Stimulated activated CD8-positive, alpha-beta memory T cell treated with anti-CD3 and anti-CD28 coated beads, Interleukin-4, amount 100 ng/mL, for 1 hour (primary cell): ENCODE measurements around the gene SNX25.
"Not testable (repeated sequence)": the region's sequence is repeated elsewhere in the genome, so short reads cannot be mapped to it uniquely, and the experiment has no call there.

ENCODE experiments used
- DNase-seq, 2 donors: peaks; one replicate each; pipeline ENCODE4 v3.0.0-alpha.2; 2020; ENCODE audit warnings: low read depth in 2 of 2, low spot score in 1 of 2

SNX25 gene

DNA sequence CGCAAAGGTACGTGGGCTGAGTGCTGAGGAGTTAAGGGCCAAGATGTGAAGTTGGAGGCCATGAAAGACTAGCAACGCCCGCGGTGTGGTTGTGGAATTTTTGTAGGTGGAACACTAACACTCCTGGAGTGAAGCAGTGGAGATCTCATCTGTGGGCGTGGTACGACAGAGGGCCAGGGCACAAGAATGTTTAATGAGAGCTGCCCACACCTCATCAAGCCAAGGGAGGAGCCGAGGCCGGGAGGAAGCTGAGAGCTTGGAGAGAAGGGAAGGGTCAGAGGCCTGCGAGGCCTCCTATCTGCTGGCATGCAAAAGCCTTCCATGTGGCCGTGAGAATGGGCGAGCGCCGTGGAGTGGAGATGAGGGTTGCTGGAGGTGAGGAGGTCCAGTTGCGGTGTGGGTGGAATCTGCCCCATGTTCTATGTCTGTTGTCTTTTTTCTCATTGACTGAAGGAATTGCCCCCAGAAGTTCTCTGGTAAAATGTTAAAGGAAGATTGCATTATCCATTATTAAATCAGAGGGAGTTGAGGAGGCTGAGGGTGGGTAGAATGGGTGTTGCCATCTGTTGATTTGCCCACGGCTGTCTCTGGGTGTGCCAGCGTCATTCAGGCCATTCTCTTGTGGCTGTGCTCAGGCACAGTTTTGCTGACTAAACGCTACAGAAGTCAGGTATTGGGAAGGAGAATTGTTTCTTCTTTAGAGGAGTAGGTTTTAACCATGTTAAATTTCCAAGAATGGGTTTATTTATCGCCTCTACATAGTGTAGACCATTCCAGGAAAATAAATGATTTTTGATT, 19.8 kb downstream of the SNX25 start:
- DNase-seq = no peak

DNA sequence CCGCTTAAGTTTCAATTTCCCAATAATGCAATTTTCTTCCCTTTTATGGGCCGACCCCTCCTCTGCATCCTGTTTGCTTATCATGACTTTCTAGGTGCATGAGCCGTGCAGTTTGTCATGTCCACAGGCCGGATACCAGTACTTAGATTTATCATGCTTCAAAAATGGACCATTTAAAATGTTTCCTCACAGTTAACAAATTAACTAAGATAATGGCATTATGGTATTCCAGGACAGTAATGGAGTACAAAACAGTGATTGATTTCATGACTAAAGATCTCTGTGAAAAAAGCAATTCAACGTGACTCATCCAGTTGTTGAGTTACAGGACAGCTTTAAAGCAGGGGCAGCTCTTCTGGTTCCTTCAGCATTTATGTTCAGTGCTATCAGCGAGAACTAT, 23.0 kb downstream of the SNX25 start:
- DNase-seq = no peak

DNA sequence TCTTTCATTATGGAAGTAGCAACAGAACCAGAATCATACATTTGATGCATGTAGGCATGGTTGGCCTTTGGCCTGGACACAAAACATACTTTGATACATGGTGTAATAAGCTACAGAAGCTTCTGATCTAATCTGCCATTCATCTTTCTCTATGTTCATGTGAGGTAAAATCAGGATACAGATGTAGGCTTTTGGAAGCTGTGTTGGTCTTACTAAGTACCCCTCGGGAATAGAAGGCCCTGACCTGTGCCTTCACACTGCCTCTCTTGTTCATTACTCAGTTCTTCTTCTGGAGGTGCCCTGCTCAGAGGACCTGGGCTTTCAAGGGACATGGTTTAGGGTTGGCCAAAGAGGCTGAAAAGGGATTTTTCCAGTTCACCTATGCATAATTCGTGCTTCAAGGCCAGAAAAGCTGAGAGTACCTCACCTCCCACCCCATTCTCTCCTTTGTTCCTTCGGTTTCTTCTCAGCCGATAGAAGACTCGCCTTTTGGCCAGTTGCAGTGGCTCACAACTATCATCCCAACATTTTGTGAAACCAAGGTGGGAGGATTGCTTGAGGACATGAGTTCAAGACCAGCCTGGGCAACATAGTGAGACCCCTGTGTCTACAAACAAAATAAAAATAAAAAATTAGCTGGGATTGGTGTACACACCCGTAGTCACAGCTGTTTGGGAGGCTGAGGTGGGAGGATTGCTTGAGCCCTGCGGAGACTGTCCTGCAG, 25.9 kb downstream of the SNX25 start:
- no peak for DNase-seq

DNA sequence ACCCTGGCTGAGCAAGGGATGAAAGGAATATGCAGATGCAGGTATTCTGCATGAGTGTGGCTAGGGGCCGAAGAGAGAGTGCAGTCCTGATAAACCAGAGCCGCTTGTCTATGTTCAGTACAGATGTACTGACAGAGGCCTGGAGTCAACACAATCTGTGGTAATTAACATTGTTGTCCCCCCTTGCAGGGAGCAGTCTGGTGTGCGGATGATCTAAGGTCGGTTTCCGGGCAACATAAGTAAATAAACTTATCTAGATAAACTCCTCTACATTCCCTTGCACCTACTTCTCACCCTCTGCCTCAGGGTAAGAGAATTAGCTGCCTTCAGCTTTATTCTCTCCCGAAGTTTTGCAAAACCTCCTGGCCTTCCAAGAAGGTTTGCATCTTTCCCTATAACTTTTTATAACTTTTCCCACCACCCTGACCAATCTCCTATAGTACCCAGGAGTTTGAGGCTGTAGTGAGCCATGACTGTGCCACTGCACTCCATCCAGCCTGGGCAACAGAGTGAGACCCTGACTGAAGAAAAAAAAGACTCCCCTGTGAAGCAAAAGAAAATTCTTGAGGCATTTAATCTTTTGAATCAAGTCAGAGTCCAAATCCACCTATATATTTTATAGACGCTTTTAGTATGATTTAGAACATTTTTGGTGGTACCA, 26.6 kb downstream of the SNX25 start:
- DNase-seq = no peak

DNA sequence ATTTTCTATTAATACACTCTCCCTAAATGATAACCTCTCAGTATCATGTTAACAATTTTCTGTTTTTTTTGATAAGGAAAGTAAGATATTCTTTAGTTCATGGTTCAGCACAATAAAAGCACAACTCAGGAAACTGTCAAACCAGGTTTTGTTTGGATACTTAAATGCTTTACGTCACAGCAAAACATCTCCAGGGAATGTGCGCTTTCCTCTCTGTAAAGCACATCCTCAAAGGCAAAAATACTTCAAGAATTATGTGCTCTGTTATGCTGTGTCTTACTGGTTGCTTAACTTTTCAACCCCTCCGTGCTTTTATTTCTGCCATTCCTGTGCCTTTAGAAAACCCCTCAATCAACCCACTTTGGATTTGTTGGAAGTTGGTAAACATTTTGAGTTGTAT, 27.8 kb downstream of the SNX25 start:
- DNase-seq = no peak

DNA sequence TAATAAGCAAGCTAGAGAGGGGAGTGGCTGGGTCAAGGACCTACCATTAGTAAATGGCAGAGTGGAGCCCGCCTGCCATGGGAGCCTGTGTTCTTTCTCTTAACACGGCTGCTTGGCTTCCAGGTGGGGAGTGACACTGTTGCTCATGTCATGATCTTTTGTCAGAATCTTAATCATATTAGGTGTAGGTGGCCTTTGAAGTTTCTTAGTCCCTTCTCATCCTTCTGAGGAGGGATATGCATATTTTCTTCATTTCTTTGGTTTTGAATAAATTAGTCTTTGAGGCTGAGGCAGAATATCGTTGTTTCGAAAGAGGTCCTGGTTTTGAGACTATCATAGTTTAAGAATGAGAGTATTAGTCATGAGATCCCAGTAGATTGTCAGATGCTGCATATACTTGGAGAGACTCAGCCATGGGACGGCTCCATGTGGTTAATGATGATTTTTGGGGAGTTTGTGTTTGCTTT, 28.9 kb downstream of the SNX25 start:
- DNase-seq = no peak

DNA sequence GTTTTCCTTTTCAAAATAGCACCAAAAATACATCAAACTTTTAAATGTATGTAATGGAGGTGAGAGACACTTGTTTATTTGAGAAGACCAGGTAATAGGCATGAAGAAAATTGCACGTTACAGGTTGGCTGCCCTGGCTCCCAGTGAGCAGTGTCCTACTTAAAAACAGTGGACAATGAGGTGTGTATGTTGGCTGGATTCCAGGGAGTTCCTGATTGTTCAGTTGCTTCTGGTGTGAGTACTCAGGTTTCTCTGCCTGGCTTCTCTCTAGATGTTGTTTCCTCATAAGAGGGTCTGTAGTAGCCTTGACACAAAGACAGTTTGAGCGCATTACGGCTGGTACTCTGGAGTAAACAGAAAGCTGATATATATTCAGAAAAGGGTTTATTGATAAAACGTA, 29.4 kb downstream of the SNX25 start:
- no peak for DNase-seq

DNA sequence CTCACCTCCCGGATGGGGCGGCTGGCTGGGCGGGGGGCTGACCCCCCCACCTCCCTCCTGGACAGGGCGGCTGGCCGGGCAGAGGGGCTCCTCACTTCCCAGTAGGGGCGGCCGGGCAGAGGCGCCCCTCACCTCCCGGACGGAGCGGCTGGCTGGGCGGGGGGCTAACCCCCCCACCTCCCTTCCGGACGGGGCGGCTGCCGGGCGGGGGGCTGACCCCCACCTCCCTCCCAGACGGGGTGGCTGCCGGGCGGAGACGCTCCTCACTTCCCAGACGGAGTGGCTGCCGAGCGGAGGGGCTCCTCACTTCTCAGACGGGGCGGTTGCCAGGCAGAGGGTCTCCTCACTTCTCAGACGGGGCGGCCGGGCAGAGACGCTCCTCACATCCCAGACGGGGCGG, 31.1 kb downstream of the SNX25 start:
- DNase-seq = not testable (repeated sequence)

DNA sequence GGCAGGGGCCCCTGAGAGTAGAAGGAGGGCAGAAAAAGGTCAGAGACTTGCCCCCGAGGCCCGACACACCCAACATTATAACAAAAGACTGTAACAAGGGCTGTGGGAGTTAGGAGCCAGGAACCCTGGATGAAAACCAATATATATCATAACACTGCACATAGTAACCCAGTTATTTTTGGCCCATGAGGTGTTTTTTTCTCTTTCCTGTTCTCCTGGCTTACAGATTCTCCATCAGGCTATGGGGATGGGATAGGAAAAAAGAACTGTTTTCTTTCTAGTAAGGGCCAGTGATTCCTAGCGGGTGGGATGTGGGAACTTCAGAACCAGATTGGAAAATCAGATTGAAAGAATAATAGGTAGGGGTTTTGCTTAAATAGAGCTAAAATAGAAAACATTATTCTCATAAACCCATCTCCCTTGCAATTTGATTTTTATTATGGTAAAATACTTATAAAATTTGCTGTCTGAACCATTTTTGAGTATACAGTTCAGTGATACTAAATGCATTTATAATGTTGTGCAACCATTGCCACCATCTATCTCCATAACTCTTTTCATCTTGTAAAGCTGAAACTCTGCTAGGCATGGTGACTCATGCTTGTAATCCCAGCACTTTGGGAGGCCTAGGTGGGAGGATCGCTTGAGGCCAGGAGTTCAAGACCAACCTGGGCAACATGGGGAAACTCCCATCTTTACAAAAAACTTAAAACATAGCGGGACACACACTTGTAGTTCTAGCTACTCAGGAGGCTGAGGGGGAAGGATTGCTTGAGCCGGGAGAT, 33.5 kb downstream of the SNX25 start:
- no peak for DNase-seq

DNA sequence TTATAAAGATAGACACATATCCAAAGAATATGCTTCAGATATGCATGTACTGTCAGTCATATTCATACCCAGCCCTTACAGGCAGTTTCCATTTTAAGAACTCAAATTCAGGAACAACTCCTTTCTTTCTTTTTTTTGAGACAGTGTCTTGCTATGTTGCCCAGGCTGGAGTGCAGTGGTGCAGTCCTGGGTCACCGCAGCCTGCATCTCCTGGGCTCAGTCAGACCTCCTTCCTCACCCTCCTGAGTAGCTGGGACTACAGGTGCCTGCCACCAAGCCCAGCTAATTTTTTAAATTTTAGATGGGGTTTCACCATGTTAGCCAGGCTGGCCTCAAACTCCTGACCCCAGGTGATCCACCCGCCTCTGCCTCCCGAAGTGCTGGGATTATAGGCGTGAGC, 34.5 kb downstream of the SNX25 start:
- DNase-seq = no peak

DNA sequence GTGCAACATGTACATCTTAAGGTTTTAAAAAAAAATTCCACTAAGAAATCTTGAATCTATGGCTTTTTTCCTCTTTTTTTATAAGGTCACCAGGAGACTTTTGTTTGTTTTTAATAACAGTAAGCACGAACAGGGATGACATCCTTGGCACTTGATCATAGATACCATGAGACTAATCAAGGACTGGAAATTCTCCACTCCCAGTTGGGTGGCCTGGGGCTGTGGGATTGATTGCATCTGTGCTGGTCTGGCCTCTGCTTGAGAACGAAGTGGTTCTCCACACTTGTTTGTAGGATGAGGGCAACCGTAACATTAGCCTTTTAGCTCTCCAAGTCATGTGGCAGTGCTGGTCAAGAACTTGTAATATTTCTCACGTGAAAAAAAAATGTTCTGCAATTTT, 35.4 kb downstream of the SNX25 start:
- DNase-seq = no peak

DNA sequence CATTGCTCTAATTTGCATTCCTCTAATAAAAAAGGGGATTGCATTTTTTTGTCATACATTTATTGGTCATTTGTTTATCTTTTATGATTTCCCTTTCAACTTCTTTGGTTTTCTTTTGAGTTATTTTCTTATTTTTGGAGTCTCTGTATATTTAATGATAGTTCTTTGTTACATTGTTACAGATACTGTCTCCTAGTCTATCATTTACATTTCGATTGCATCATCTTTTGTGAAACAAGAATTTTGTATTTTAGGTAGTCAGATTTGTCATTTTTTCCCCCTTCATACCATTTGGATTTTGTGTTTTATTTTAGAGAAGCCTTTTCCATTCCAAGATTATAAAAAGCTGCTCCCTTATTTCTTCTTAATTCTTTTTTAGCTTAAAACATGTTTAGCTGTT, 37.1 kb downstream of the SNX25 start:
- no peak for DNase-seq

DNA sequence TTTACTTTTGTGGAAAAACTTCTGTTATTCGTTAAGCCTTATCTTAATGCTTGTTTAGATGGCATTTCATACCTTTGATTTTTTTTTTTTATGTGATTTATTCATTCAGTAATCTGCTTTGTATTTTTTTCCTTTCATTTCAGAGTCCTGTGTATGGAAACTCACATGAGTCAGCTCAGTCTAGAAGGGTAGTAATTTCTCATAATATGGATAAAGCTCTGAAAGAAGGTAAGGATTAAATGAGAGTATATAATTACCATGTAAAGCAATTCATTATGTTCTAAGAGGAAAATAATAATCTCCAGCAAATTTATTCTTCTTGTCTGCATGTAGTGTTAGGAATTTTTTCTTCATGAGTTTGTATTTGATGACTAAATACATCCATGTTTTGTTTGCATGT, 37.8 kb downstream of the SNX25 start:
- no peak for DNase-seq

DNA sequence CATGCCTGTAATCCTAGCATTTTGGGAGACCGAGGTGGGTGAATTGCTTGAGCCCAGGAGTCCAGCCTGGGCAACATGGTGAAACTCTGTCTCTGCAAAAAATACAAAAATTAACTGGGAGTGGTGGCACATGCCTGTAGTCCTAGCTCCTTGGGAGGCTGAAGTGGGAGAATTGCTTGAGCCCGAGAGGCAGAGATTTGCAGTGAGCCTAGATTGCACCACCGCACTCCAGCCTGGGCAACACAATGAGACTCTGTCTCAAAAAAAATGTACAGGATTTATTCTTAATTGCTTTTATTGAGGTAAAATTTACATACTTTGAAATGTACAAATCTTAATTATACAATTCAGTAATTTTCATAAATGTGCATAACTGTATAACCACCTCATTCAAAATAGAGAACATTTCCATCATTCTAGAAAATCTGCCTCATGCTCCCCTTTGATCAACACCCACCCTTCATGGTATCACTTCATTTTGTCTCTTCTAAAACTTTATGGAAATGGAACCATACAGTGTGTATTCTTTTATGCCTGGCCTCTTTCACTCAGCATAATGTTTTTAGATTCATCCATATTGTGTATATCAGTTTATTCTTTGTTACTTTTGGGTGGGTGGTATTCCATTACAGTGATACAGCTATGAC, 39.1 kb downstream of the SNX25 start:
- DNase-seq = no peak

DNA sequence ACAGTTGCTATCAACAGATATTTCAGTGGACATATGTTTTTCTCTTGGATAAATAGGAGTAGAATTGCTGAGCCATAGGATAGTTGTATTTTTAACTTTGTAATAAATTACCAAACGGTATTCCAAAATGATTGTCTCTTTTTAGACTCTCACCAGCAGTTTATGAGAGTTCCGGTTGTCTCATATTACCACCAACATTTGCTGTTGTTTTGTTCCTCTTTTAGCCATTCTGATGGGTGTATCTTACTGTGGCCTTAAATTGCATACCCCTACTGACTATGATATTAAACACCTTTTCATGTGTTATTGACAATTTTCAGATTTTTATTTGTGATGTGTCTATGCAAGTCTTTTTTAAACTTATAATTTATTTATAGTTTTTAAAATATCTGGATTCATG, 39.7 kb downstream of the SNX25 start:
- DNase-seq = no peak

DNA sequence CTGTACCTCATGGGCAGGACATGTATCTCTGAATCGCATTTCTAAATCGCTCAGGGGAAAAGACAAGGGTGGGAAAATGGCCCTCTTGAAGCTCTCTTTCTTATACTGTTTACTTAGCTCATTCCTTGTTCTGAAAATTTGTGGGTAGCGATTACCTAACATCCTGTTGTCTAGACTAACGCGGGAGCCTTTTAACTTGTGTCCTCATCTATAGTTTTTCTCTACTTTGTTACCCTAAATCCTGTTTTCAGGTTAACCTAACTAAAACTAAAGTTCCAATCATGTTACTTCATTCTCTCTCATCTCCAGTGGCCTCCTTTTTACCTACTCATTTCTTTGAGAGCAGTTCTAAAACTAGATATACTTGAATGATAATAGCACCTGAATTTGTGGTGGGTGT, 45.0 kb downstream of the SNX25 start:
- DNase-seq = no peak

DNA sequence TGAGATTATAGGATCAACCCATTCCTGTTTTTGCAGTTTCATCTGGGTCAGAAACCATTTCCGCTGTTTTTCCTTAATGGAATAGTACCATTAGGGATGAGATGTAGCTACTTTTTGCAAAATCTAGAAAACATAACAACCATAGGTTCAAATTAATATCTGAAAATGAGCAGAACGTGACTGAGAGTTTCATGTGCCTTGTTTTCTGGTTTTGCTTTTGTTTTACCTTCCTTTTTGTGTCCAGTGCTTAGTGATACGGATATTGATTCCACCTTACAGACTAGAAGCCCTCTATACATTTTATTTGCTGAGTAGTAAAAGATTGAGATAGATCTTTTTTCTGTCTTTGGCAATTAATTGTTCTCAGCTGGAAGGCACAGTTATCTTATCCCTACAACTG, 46.5 kb downstream of the SNX25 start:
- DNase-seq = no peak

DNA sequence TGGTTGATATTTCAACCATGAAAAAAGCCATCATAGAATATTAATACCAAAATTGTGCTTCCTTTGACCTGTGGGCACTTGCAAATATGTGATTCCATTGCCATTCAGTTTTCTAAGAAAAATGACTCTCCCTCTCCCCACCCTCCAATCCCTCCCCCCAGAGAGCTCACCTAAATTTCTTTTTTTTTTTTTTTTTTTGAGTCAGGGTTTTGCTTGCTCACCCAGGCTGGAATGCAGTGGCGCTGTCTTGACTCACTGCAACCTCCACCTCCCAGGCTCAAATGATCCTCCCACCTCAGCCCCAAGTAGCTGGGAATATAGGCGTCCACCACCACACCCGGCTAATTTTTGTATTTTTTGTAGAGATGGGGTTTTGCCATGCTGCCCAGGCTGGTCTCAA, 47.0 kb downstream of the SNX25 start:
- no peak for DNase-seq

DNA sequence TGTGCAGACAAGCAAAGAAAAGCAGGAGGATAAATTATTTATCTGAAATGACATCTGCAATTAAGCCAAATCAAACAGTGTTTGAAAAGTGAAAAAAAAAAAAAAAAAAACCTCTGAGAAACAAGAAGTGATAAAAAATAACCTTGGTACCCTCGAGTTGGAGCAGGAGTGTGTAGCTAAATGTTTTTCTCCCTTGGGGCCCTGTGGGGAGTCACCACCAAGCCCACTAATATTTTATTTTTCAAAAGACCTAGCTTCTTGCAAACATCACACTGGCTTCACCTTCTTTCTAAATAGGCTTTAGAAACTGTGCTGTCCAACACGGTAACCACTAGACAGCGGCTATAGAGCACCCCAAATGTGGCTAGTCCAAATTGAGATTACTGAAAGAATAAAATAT, 47.7 kb downstream of the SNX25 start:
- DNase-seq = no peak

DNA sequence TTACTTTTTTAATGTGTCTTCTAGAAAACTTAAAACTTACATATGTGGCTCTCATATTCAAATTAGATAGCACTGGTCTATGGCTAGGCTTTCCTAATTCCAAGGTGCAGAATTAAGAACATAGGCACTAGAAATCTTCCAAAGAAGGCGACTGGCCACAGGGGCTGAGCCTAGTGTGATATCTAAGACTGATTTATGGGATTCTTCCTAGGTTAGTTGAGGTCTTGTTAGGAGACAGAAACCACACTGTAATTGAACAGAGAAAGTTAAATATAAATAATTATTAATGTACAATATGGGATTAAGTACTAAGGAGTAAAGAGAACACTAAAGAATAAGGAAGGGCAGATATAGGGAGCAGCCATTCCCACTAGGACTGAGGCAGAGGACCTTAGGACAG, 48.3 kb downstream of the SNX25 start:
- DNase-seq = no peak

DNA sequence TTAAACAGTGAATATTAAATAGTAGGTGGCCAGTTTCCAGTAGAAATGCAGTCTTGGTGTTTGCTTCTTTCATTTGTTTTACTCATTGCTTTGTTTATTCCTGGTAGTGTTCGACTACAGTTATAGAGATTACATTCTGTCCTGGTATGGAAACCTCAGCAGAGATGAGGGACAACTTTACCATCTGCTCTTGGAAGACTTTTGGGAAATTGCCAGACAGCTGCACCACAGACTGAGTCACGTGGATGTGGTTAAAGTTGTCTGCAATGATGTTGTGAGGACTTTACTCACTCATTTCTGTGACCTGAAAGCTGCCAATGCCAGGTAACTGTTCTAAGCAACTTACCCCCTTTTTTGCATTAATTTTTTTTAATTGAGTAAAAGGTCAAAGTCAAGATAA, 49.3 kb downstream of the SNX25 start:
- DNase-seq = not testable (repeated sequence)
